Measurements from ENCODE around the gene UGT1A5.
"Not testable (repeated sequence)": the region's sequence is repeated elsewhere in the genome, so short reads cannot be mapped to it uniquely, and the experiment has no call there.

UGT1A5 gene

GRCh38 chr2:233699424-233700027 is 13.2 kb upstream of the UGT1A5 start:
- no peak for DNase-seq
- in situ Hi-C loops (cut with HindIII; ENCODE audit: low pct_ligation_motif_present, low sequenced_read_pairs): no loop called here

DNA sequence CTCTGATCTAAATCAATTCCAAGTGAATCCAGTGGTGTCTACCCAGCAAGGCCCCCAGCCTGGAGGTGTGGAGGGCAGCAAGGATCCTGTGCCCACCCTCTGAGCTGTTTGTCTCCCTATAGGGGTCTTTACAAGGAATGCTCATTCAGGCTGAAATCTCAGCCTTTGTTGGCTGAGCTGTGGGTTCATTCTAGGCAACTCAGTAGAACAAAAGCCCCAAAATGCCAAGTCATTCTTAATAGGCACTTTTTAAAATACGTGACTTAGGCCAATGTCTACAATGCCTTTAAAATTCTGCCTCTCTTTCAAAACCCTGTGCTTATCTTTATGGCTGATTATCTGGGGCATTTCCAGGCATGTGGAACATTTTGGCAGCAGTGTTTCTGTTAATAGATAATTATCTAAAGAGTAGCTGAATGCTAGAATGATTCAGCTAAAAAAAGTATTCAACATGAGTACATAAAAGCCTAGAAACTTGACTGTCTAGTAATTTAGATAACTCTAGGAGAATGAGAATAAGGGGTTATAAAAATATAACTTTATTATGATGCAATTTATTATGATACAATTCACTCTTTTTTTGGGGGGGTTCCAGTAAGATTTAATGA is 12.6 kb upstream of the UGT1A5 start:
- peak; percentile 33 for DNase-seq
- TF ChIP-seq, protein P1, sequence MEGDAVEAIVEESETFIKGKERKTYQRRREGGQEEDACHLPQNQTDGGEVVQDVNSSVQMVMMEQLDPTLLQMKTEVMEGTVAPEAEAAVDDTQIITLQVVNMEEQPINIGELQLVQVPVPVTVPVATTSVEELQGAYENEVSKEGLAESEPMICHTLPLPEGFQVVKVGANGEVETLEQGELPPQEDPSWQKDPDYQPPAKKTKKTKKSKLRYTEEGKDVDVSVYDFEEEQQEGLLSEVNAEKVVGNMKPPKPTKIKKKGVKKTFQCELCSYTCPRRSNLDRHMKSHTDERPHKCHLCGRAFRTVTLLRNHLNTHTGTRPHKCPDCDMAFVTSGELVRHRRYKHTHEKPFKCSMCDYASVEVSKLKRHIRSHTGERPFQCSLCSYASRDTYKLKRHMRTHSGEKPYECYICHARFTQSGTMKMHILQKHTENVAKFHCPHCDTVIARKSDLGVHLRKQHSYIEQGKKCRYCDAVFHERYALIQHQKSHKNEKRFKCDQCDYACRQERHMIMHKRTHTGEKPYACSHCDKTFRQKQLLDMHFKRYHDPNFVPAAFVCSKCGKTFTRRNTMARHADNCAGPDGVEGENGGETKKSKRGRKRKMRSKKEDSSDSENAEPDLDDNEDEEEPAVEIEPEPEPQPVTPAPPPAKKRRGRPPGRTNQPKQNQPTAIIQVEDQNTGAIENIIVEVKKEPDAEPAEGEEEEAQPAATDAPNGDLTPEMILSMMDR (IDR thresholded peaks at IDR 0.05; ENCODE audit: low read depth, low read length, missing control alignments): no peak
- Histone ChIP-seq H3K27ac (peak overlapping the region; percentile 53), H3K36me3 (replicated peaks) (no peaks in the 10 kb centered on the region), H3K27me3 (replicated peaks) (no peaks in the 10 kb centered on the region), H3K4me3 (ENCODE audit: low read depth, low read length) (no peak overlapping the region)
- in situ Hi-C loops (cut with HindIII; ENCODE audit: low pct_ligation_motif_present, low sequenced_read_pairs): no loop called here

More at GRCh38 chr2:233699424-233700027, 13.2 kb upstream of the UGT1A5 start:
- Histone ChIP-seq H3K27me3 (replicated peaks) (no peaks in the 10 kb centered on the region), H3K4me3 (ENCODE audit: low read depth, low read length) (no peak overlapping the region), H3K36me3 (replicated peaks) (no peaks in the 10 kb centered on the region), H3K27ac (peak overlapping the region; percentile 53)
- TF ChIP-seq, protein P1 (IDR thresholded peaks at IDR 0.05; ENCODE audit: low read depth, low read length, missing control alignments): no peak

GRCh38 chr2:233700842-233701241 is 11.9 kb upstream of the UGT1A5 start:
- H3K27me3 ChIP-seq (replicated peaks); DNase-seq; H3K27ac ChIP-seq; H3K36me3 ChIP-seq (replicated peaks); H3K4me3 ChIP-seq (ENCODE audit: low read depth, low read length); in situ Hi-C loops (cut with HindIII; ENCODE audit: low pct_ligation_motif_present, low sequenced_read_pairs): not testable (repeated sequence)

GRCh38 chr2:233702238-233702637 is 10.5 kb upstream of the UGT1A5 start:
- Histone ChIP-seq H3K36me3 (replicated peaks) (no peaks in the 10 kb centered on the region), H3K4me3 (ENCODE audit: low read depth, low read length) (no peak overlapping the region), H3K27ac (no peak overlapping the region), H3K27me3 (replicated peaks) (no peaks in the 10 kb centered on the region)
- DNase-seq: no peak
- TF ChIP-seq, protein P1 (IDR thresholded peaks at IDR 0.05; ENCODE audit: low read depth, low read length, missing control alignments): no peak
- in situ Hi-C loops (cut with HindIII; ENCODE audit: low pct_ligation_motif_present, low sequenced_read_pairs): no loop called here

- Histone ChIP-seq H3K27ac (no peak overlapping the region), H3K4me3 (ENCODE audit: low read depth, low read length) (no peak overlapping the region)
Observed at GRCh38 chr2:233705911-233706506, 6.7 kb upstream of the UGT1A5 start.

DNA sequence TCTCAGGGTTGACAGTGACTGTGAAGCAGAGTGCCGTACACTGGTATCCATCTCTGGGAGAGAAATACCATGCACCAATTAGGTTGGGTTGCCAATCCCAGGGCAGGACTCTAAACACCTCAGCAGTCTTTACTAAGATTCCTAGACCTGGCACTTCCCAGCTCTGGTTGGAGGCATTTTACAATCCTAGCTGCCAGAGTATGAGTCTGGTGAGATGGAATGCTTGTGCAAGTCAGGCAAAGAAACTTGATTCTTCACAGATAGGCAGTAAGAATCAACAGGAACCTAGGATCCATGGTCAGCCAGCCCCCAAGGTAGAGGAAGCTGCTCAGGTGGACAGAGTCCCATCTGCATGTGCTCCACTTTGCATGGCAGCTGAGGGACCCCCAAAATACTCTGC is 6.0 kb upstream of the UGT1A5 start:
- H3K4me3 ChIP-seq (ENCODE audit: low read depth, low read length): no peak overlapping the region
- no peak overlapping the region for H3K27ac ChIP-seq
- TF ChIP-seq, protein P1 (IDR thresholded peaks at IDR 0.05; ENCODE audit: low read depth, low read length, missing control alignments): no peak
- in situ Hi-C loops (cut with HindIII; ENCODE audit: low pct_ligation_motif_present, low sequenced_read_pairs): no loop called here
- H3K27me3 ChIP-seq (replicated peaks): no peaks in the 10 kb centered on the region
- H3K36me3 ChIP-seq (replicated peaks): no peaks in the 10 kb centered on the region
- DNase-seq: peak; percentile 35

More at GRCh38 chr2:233705911-233706506, 6.7 kb upstream of the UGT1A5 start:
- no peaks in the 10 kb centered on the region for H3K27me3 ChIP-seq (replicated peaks)
- DNase-seq: no peak
- in situ Hi-C loops (cut with HindIII; ENCODE audit: low pct_ligation_motif_present, low sequenced_read_pairs): no loop called here
- H3K36me3 ChIP-seq (replicated peaks): no peaks in the 10 kb centered on the region
- TF ChIP-seq, protein P1 (IDR thresholded peaks at IDR 0.05; ENCODE audit: low read depth, low read length, missing control alignments): no peak

Data from brain microvascular endothelial cell (primary cell).